ENCODE results near the gene SFTA2.
"Not testable (repeated sequence)": the region's sequence is repeated elsewhere in the genome, so short reads cannot be mapped to it uniquely, and the experiment has no call there.

Gene SFTA2

GRCh38 chr6:30972816-30973215 lies 40.8 kb upstream of the SFTA2 start:
- H3K9me3 ChIP-seq (ENCODE audit: control insufficient read depth, low read length) = no peaks in the 10 kb centered on the region
- H3K4me3 ChIP-seq (ENCODE audit: low read depth, low read length) = no peak overlapping the region
- H3K27me3 ChIP-seq (ENCODE audit: control insufficient read depth, insufficient read depth, low read length) = no peaks in the 10 kb centered on the region
- H3K4me1 ChIP-seq = no peaks in the 10 kb centered on the region
- no peak overlapping the region for H3K27ac ChIP-seq
- no peaks in the 10 kb centered on the region for H3K36me3 ChIP-seq (ENCODE audit: control insufficient read depth, insufficient read depth, low read length)
- H2AFZ ChIP-seq = no peak overlapping the region
- TF ChIP-seq CTCF (IDR thresholded peaks at IDR 0.05) = no peak
- no peak overlapping the region for H3K4me2 ChIP-seq (ENCODE audit: low read length)
- no peaks in the 10 kb centered on the region for H3K79me2 ChIP-seq
- no peak overlapping the region for H3K9ac ChIP-seq

GRCh38 chr6:30970946-30971345 lies 39.0 kb upstream of the SFTA2 start:
- H3K79me2 ChIP-seq = no peaks in the 10 kb centered on the region
- H3K4me2 ChIP-seq (ENCODE audit: low read length) = no peak overlapping the region
- H3K4me3 ChIP-seq (ENCODE audit: low read depth, low read length) = no peak overlapping the region
- no peak overlapping the region for H3K27ac ChIP-seq
- H3K9me3 ChIP-seq (ENCODE audit: control insufficient read depth, low read length) = no peaks in the 10 kb centered on the region
- no peak overlapping the region for H2AFZ ChIP-seq
- no peak overlapping the region for H3K9ac ChIP-seq
- H3K4me1 ChIP-seq = no peaks in the 10 kb centered on the region
- TF ChIP-seq CTCF (IDR thresholded peaks at IDR 0.05) = no peak
- no peaks in the 10 kb centered on the region for H3K36me3 ChIP-seq (ENCODE audit: control insufficient read depth, insufficient read depth, low read length)
- H3K27me3 ChIP-seq (ENCODE audit: control insufficient read depth, insufficient read depth, low read length) = no peaks in the 10 kb centered on the region

GRCh38 chr6:30969171-30969570 lies 37.2 kb upstream of the SFTA2 start:
- H3K36me3 ChIP-seq (ENCODE audit: control insufficient read depth, insufficient read depth, low read length); H3K79me2 ChIP-seq; H3K27ac ChIP-seq; H3K4me3 ChIP-seq (ENCODE audit: low read depth, low read length); H3K27me3 ChIP-seq (ENCODE audit: control insufficient read depth, insufficient read depth, low read length); H3K4me2 ChIP-seq (ENCODE audit: low read length); H3K9ac ChIP-seq; H3K4me1 ChIP-seq; H2AFZ ChIP-seq; H3K9me3 ChIP-seq (ENCODE audit: control insufficient read depth, low read length): not testable (repeated sequence)

- Histone ChIP-seq H3K4me1 (peaks cover 10% of the 10 kb centered on the region), H3K79me2 (no peaks in the 10 kb centered on the region), H3K4me2 (ENCODE audit: low read length) (no peak overlapping the region), H3K4me3 (ENCODE audit: low read depth, low read length) (no peak overlapping the region), H3K27me3 (ENCODE audit: control insufficient read depth, insufficient read depth, low read length) (no peaks in the 10 kb centered on the region), H3K9ac (no peak overlapping the region), H3K27ac (no peak overlapping the region), H3K36me3 (ENCODE audit: control insufficient read depth, insufficient read depth, low read length) (no peaks in the 10 kb centered on the region), H3K9me3 (ENCODE audit: control insufficient read depth, low read length) (no peaks in the 10 kb centered on the region), H2AFZ (no peak overlapping the region)
- TF ChIP-seq CTCF (IDR thresholded peaks at IDR 0.05) = no peak
These were observed 34.2 kb upstream of the SFTA2 start for GRCh38 chr6:30966154-30966553.

- Histone ChIP-seq H3K27ac (no peak overlapping the region), H3K79me2 (no peaks in the 10 kb centered on the region), H3K4me3 (ENCODE audit: low read depth, low read length) (no peak overlapping the region), H3K27me3 (ENCODE audit: control insufficient read depth, insufficient read depth, low read length) (no peaks in the 10 kb centered on the region), H3K36me3 (ENCODE audit: control insufficient read depth, insufficient read depth, low read length) (no peaks in the 10 kb centered on the region), H3K4me1 (peaks cover 10% of the 10 kb centered on the region), H3K4me2 (ENCODE audit: low read length) (no peak overlapping the region), H3K9ac (no peak overlapping the region), H3K9me3 (ENCODE audit: control insufficient read depth, low read length) (no peaks in the 10 kb centered on the region), H2AFZ (no peak overlapping the region)
- TF ChIP-seq CTCF (IDR thresholded peaks at IDR 0.05) = no peak
These were observed 33.2 kb upstream of the SFTA2 start for GRCh38 chr6:30965140-30965601.

Measured in parathyroid adenoma (tissue), 2 donors.